Common myeloid progenitor, CD34-positive (primary cell): Measurements from ENCODE around the gene VTI1A.

ENCODE experiments used
- CTCF ChIA-PET: fragments of 350-600 bp; sonication (Branson Sonifier 250); formaldehyde crosslinking; loops from one replicate; lab custom pipeline; 2021; ENCODE audit warnings: antibody characterized with exemption; lab: Charles Lee
- POLR2A ChIA-PET: fragments of 350-600 bp; sonication (Branson Sonifier 250); formaldehyde crosslinking; loops from one replicate; lab custom pipeline; 2021; ENCODE audit warnings: antibody characterized with exemption; lab: Charles Lee
- DNase-seq, 3 donors: peaks; one replicate each; pipeline versions ENCODE4 v3.0.0 to v3.0.0-alpha.2; 2013
- H3K27ac ChIP-seq, 2 experiments: 1 replicate in 1 of 2; 2 replicates in 1 of 2; pipeline ENCODE4 v1.7.0; 2013; ENCODE audit warnings: inconsistent platforms in 2 of 2, low read length in 2 of 2, mild to moderate bottlenecking in 2 of 2, low read depth in 1 of 2, moderate library complexity in 1 of 2; ENCODE audit not compliant: severe bottlenecking in 2 of 2, insufficient read depth in 1 of 2, poor library complexity in 1 of 2
- H3K27me3 ChIP-seq, 5 experiments: replicated peaks in 2 of 5; 1 replicate in 3 of 5; 2 replicates in 2 of 5; pipeline versions ENCODE4 v1.6.1 to v1.7.0; 2013; ENCODE audit warnings: low read length in 4 of 5, mild to moderate bottlenecking in 2 of 5, moderate library complexity in 2 of 5, inconsistent platforms in 1 of 5; ENCODE audit not compliant: insufficient read depth in 5 of 5, control insufficient read depth in 4 of 5
- H3K36me3 ChIP-seq, 4 experiments: 1 replicate in 2 of 4; 2 replicates in 2 of 4; pipeline versions ENCODE4 v1.6.1 to v1.7.0; 2013; ENCODE audit warnings: low read length in 3 of 4, control low read depth in 1 of 4, mild to moderate bottlenecking in 1 of 4; ENCODE audit not compliant: control insufficient read depth in 4 of 4, insufficient read depth in 4 of 4
- H3K4me1 ChIP-seq, 4 experiments: 1 replicate in 3 of 4; 2 replicates in 1 of 4; pipeline versions ENCODE4 v1.6.1 to v1.7.1; 2013; ENCODE audit warnings: low read length in 3 of 4, mild to moderate bottlenecking in 3 of 4, control low read depth in 1 of 4, inconsistent platforms in 1 of 4, moderate library complexity in 1 of 4; ENCODE audit not compliant: control insufficient read depth in 4 of 4, insufficient read depth in 4 of 4; ENCODE audit errors: control extremely low read depth in 1 of 4
- H3K4me3 ChIP-seq, 7 experiments: 1 replicate in 4 of 7; 2 replicates in 3 of 7; pipeline versions ENCODE4 v1.5.1 to v1.7.0; 2013; ENCODE audit warnings: mild to moderate bottlenecking in 7 of 7, low read length in 6 of 7, moderate library complexity in 6 of 7, inconsistent platforms in 2 of 7, low read depth in 2 of 7, control low read depth in 1 of 7; ENCODE audit not compliant: insufficient read depth in 4 of 7, control insufficient read depth in 1 of 7; ENCODE audit errors: extremely low read depth in 1 of 7
- H3K9me3 ChIP-seq, 5 experiments: 1 replicate in 4 of 5; 2 replicates in 1 of 5; pipeline versions ENCODE4 v1.6.1 to v1.7.1; 2013; ENCODE audit warnings: low read length in 4 of 5, mild to moderate bottlenecking in 2 of 5, inconsistent platforms in 1 of 5, low read depth in 1 of 5, moderate library complexity in 1 of 5; ENCODE audit not compliant: control insufficient read depth in 4 of 5, insufficient read depth in 2 of 5; ENCODE audit errors: control extremely low read depth in 1 of 5
- WGBS: methylation state at CpG from one replicate; pipeline ENCODE4 v1.1.5; 2013; ENCODE audit not compliant: insufficient coverage; 5-methylcytosine and 5-hydroxymethylcytosine counted together

VTI1A gene

GRCh38 chr10:112807013-112807412, 360.0 kb downstream of the VTI1A start:
- H3K4me1 ChIP-seq: no peaks in the 10 kb centered on the region
- ChIA-PET CTCF (no interaction called here), POLR2A (no interaction called here)
- 97% methylated on average over 8 of the region's 8 CpGs for WGBS
- H3K4me3 ChIP-seq: no peak overlapping the region
- DNase-seq: no peak
- no peak overlapping the region for H3K27ac ChIP-seq
- H3K27me3 ChIP-seq: no peaks in the 10 kb centered on the region
- no peaks in the 10 kb centered on the region for H3K9me3 ChIP-seq
- peaks cover 0 to 3% (median 0%) of the 10 kb centered on the region in 4 experiments for H3K36me3 ChIP-seq

- POLR2A ChIA-PET: no interaction called here
- CTCF ChIA-PET: interaction anchor here (1.5 to 1.7 kb wide), 2 partner anchors 9 to 89 kb away, joined by 4 to 5 read pairs; no protein-coding TSS in a partner anchor
- WGBS: 92% methylated on average over 2 of the region's 4 CpGs
- Histone ChIP-seq H3K27me3 (no peaks in the 10 kb centered on the region), H3K36me3 (peaks cover 0 to 3% (median 0%) of the 10 kb centered on the region in 4 experiments), H3K4me1 (peaks cover 0 to 6% (median 2%) of the 10 kb centered on the region in 4 experiments), H3K9me3 (no peaks in the 10 kb centered on the region), H3K27ac (no peak overlapping the region), H3K4me3 (no peak overlapping the region)
- DNase-seq: no peak
Measured at GRCh38 chr10:112809736-112810135, 362.7 kb downstream of the VTI1A start.

- H3K27me3 ChIP-seq: no peaks in the 10 kb centered on the region
- 93% methylated on average over 10 of the region's 10 CpGs for WGBS
- H3K4me3 ChIP-seq: no peak overlapping the region
- peaks cover 0 to 3% (median 0%) of the 10 kb centered on the region in 4 experiments for H3K36me3 ChIP-seq
- H3K4me1 ChIP-seq: peaks cover 0 to 16% (median 11%) of the 10 kb centered on the region in 4 experiments
- ChIA-PET POLR2A (no interaction called here), CTCF (interaction anchor here (0.9 to 1.7 kb wide), 2 partner anchors 8 to 65 kb away, joined by 3 to 5 read pairs; no protein-coding TSS in a partner anchor)
- no peak overlapping the region for H3K27ac ChIP-seq
- H3K9me3 ChIP-seq: no peaks in the 10 kb centered on the region
- no peak for DNase-seq
Measured at GRCh38 chr10:112810711-112811151, 363.7 kb downstream of the VTI1A start.

- 93% methylated on average over 14 of the region's 14 CpGs for WGBS
- Histone ChIP-seq H3K9me3 (no peaks in the 10 kb centered on the region), H3K4me1 (peaks cover 3 to 20% (median 14%) of the 10 kb centered on the region in 4 experiments), H3K4me3 (no peak overlapping the region), H3K36me3 (peaks cover 0 to 6% (median 2%) of the 10 kb centered on the region in 4 experiments), H3K27ac (no peak overlapping the region), H3K27me3 (no peaks in the 10 kb centered on the region)
- POLR2A ChIA-PET: no interaction called here
- CTCF ChIA-PET: no interaction called here
- no peak for DNase-seq
Measured at GRCh38 chr10:112811741-112812551, 364.9 kb downstream of the VTI1A start.

GRCh38 chr10:112812586-112812985, 365.6 kb downstream of the VTI1A start:
- H3K4me3 ChIP-seq: no peak overlapping the region
- no peak for DNase-seq
- 100% methylated on average over 1 of the region's 3 CpGs for WGBS
- peaks cover 0 to 9% (median 2%) of the 10 kb centered on the region in 4 experiments for H3K36me3 ChIP-seq
- no peak overlapping the region for H3K27ac ChIP-seq
- ChIA-PET POLR2A (no interaction called here), CTCF (interaction anchor here (0.9 kb wide), 1 partner anchor 12 kb away, joined by 3 read pairs; no protein-coding TSS in a partner anchor)
- no peaks in the 10 kb centered on the region for H3K27me3 ChIP-seq
- peaks cover 3 to 20% (median 14%) of the 10 kb centered on the region in 4 experiments for H3K4me1 ChIP-seq
- H3K9me3 ChIP-seq: no peaks in the 10 kb centered on the region

- POLR2A ChIA-PET: no interaction called here
- H3K4me3 ChIP-seq: no peak overlapping the region
- CTCF ChIA-PET: interaction anchor here (1.2 kb wide), 1 partner anchor 62 kb away, joined by 3 read pairs; no protein-coding TSS in a partner anchor
Measured at GRCh38 chr10:112813866-112814591, 367.0 kb downstream of the VTI1A start.

More at GRCh38 chr10:112813866-112814591, 367.0 kb downstream of the VTI1A start:
- DNase-seq: no peak
- H3K27me3 ChIP-seq: no peaks in the 10 kb centered on the region
- no peaks in the 10 kb centered on the region for H3K9me3 ChIP-seq
- peaks cover 0 to 9% (median 2%) of the 10 kb centered on the region in 4 experiments for H3K36me3 ChIP-seq
- peaks cover 3 to 20% (median 14%) of the 10 kb centered on the region in 4 experiments for H3K4me1 ChIP-seq
- no peak overlapping the region for H3K27ac ChIP-seq
- 96% methylated on average over 12 of the region's 16 CpGs for WGBS
